ENCODE results near the gene ATF6B.

The ATF6B gene

DNA sequence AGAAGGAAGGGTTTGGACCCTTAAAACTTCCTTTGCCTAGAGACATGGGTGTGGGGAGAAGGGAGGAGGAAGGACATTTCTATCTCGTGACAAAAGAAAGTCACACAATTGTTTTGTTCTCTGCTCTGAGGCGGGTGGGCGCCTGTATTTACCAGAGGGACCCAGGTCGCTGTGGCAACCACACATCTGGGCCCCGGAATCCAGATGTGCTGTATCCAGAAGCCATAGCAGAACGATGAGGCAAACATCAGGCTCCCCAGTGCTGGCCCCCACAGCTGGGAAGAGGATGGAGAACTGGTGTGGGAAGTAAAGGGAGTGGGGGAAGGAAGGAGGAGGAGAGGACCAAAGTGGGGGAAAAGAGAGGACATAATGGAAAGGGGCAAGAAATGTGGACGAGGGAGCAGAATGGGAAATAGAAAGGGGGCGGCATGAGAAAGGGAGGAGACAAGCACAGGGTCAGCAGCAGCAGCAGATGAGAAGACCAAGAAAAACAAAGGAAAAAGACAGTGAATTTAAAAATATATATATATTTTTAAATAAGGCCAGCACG is 15.5 kb downstream of the ATF6B start:
- no peak for TF ChIP-seq CTCF (IDR thresholded peaks at IDR 0.05)

GRCh38 chr6:32111424-32112066 is 16.5 kb downstream of the ATF6B start:
- TF ChIP-seq CTCF (IDR thresholded peaks at IDR 0.05): no peak

GRCh38 chr6:32110632-32111031 is 17.4 kb downstream of the ATF6B start:
- TF ChIP-seq CTCF (IDR thresholded peaks at IDR 0.05): no peak

- TF ChIP-seq CTCF (IDR thresholded peaks at IDR 0.05): no peak
Measured at GRCh38 chr6:32109765-32110160, 18.3 kb downstream of the ATF6B start.

DNA sequence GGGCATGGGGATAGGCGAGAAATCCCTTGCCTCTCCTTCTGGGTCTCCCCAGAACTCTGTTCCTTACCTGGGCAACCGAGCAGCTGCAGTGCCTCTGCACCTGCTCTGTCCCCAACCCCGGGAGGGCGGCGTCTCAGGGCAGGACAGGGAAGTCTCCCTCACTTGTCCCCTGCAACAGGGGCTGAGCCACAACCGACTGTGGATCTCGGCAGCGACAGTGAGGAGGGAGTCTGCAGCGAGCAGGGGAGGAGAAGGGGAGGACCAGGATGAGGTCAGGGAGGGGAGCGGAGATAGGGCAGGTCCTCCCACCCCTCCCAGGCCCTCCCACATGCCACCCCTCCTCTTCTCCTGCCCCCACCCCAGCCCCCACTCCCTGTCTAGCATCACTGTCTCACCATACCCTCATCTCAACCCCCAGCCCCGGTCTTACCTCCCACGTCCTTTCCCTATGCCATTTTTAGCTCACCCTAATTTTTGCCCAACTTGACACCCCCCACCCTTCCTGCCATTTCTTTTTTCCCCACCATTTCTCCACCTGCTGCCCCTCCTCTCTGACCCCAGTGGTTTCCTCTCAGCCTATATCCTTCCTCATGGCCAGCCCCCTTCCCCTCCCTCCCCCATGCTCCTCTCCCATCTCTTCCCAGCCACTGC is 18.8 kb downstream of the ATF6B start, which contains the start of gene TNXB:
Gene TNXB, minus strand, starts transcription at position 225 of the 651 bp plus-strand sequence. CDS start 11,140 bp downstream, outside the sequence.
- TF ChIP-seq CTCF (IDR thresholded peaks at IDR 0.05): no peak

- no peak for TF ChIP-seq CTCF (IDR thresholded peaks at IDR 0.05)
Measured at GRCh38 chr6:32108727-32109113, 19.3 kb downstream of the ATF6B start.

DNA sequence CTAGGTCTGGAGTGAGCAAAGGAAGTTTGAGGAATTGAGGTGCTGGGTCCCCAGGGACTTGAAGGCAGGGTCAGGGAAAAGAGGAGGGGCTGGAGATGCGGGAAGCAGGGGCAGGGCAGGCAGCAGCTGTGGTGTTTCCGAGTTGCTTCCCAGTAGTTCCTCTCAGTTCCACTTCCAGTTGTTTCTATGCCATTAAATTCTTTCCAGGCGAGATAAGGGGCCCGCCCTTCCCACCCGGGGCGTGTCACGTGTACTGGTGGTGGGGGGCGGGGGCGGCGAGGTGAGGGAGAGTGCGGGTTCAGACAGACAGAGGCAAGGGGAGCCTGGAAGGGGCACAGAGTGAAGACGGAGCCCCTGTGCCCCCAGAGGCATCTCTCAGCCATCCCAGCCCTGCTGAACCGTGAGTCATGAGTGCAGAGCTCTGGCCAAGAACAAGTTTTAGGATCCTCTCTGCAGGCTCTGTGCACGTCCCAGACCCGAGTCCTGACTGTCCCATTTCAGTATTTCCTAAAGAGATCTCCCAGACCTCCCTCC is 19.9 kb downstream of the ATF6B start:
- TF ChIP-seq CTCF (IDR thresholded peaks at IDR 0.05): no peak
